Caco-2 (cell line): ENCODE data around the gene P2RX3. TPM values are rescaled to one million over a fixed set of nuclear protein-coding genes. Genes with fewer than 3 reads are reported as not detected.

ENCODE experiments used
- BruUV-seq: library from RNA; stranded (reverse); fragments of 400-500 nt; replicated peaks from 2 replicates; lab custom pipeline; 2021; lab: Mats Ljungman, UMichigan
- CTCF ChIA-PET: fragments of 300-600 bp; sonication (Branson Sonifier 250); formaldehyde crosslinking; loops from one replicate; lab custom pipeline; 2022; ENCODE audit warnings: antibody characterized with exemption; lab: Charles Lee
- POLR2A ChIA-PET: fragments of 300-600 bp; sonication (Branson Sonifier 250); formaldehyde crosslinking; loops from one replicate; lab custom pipeline; 2022; ENCODE audit warnings: antibody characterized with exemption; lab: Charles Lee
- DNase-seq, 2 experiments: peaks; one replicate each; pipeline versions ENCODE4 v3.0.0 to v3.0.0-alpha.2; 2020 to 2022
- H3K27me3 ChIP-seq: replicated peaks from 2 replicates; pipeline ENCODE4 v1.6.0; 2011; ENCODE audit warnings: low read length; ENCODE audit not compliant: control insufficient read depth, insufficient read depth
- H3K36me3 ChIP-seq: 2 replicates; pipeline ENCODE4 v1.5.1; 2011; ENCODE audit warnings: low read length; ENCODE audit not compliant: control insufficient read depth, insufficient read depth
- H3K4me1 ChIP-seq: fragments of 250-450 bp; sonication (Bioruptor Pico); 2 replicates; pipeline ENCODE4 v1.5.1; 2020; ENCODE audit warnings: mild to moderate bottlenecking
- H3K4me3 ChIP-seq: 2 replicates; pipeline ENCODE4 v1.5.1; 2011; ENCODE audit warnings: low read depth, mild to moderate bottlenecking, control low read depth, low read length
- H3K9me3 ChIP-seq: fragments of 250-450 bp; sonication (Bioruptor Pico); 2 replicates; pipeline ENCODE4 v1.5.1; 2020; ENCODE audit warnings: mild to moderate bottlenecking, moderate library complexity
- H3K27ac Mint-ChIP-seq: one replicate; pipeline ENCODE4 v1.8.0; 2022; ENCODE audit warnings: mixed read lengths; ENCODE audit not compliant: unreplicated experiment
- H3K27me3 Mint-ChIP-seq: one replicate; pipeline ENCODE4 v1.8.0; 2022; ENCODE audit warnings: mixed read lengths; ENCODE audit not compliant: insufficient read depth, unreplicated experiment
- H3K36me3 Mint-ChIP-seq: one replicate; pipeline ENCODE4 v1.8.0; 2022; ENCODE audit warnings: mild to moderate bottlenecking, mixed read lengths; ENCODE audit not compliant: insufficient read depth, unreplicated experiment
- H3K4me1 Mint-ChIP-seq: one replicate; pipeline ENCODE4 v1.8.0; 2022; ENCODE audit warnings: low read depth, mixed read lengths; ENCODE audit not compliant: unreplicated experiment
- H3K4me3 Mint-ChIP-seq: one replicate; pipeline ENCODE4 v1.8.0; 2022; ENCODE audit warnings: mild to moderate bottlenecking, moderate library complexity, mixed read lengths; ENCODE audit not compliant: unreplicated experiment
- H3K9me3 Mint-ChIP-seq: one replicate; pipeline ENCODE4 v1.8.0; 2022; ENCODE audit warnings: mixed read lengths; ENCODE audit not compliant: unreplicated experiment
- intact Hi-C: fragments of 100-400 bp; cut with micrococcal nuclease; formaldehyde crosslinking; loops from one replicate; pipeline ENCODE4 v1.10.0; 2022; ENCODE audit not compliant: unreplicated experiment
- total RNA-seq: library from RNA; stranded (reverse); gene quantifications from 2 replicates; pipeline ENCODE4 v1.2.3, GENCODE V29; 2022
- TF ChIP-seq, protein P1 (sequence below), 2 experiments: fragments of 200-600 bp in 1 of 2; IDR thresholded peaks; 1 replicate in 1 of 2; 2 replicates in 1 of 2; pipeline versions ENCODE4 v1.5.1 to v1.8.0; 2011 to 2022; ENCODE audit warnings: antibody characterized with exemption in 1 of 2, control low read depth in 1 of 2, inconsistent platforms in 1 of 2, low read depth in 1 of 2, low read length in 1 of 2, mild to moderate bottlenecking in 1 of 2, moderate library complexity in 1 of 2; ENCODE audit not compliant: insufficient read depth in 1 of 2, severe bottlenecking in 1 of 2, unreplicated experiment in 1 of 2

P2RX3 gene
- total RNA-seq, 1 experiment from 2014 or later, result not detected

DNA sequence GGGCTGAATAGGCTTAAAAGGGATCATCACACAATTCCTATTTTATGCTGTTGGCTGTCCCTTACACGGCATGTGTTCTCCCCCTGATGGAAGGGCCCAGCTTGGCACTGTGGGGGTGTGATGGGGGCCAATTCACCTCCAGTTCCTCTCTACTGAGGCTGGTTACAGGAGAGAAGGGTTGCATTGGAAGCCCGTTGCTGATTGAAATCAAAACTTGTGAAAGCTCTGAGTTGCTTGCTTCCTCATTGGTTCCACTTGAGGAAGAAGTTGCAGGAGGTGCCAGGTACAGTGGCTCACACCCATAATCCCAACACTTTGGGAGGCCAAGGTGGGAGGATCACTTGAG, 65.6 kb downstream of the P2RX3 start:
- Histone ChIP-seq H3K4me3 (no peak overlapping the region), H3K27me3 (no peaks in the 10 kb centered on the region), H3K36me3 (no peaks in the 10 kb centered on the region), H3K9me3 (no peaks in the 10 kb centered on the region), H3K4me1 (peaks cover 22% of the 10 kb centered on the region)
- ChIA-PET CTCF (no interaction called here), POLR2A (no interaction called here)
- H3K36me3 Mint-ChIP-seq, result no peaks in the 10 kb centered on the region
- no peak for DNase-seq
- H3K27me3 Mint-ChIP-seq, result no peaks in the 10 kb centered on the region
- no peaks in the 10 kb centered on the region for H3K9me3 Mint-ChIP-seq
- BruUV-seq, result no TSS peak
- no peak overlapping the region for H3K4me3 Mint-ChIP-seq
- TF ChIP-seq, protein P1, sequence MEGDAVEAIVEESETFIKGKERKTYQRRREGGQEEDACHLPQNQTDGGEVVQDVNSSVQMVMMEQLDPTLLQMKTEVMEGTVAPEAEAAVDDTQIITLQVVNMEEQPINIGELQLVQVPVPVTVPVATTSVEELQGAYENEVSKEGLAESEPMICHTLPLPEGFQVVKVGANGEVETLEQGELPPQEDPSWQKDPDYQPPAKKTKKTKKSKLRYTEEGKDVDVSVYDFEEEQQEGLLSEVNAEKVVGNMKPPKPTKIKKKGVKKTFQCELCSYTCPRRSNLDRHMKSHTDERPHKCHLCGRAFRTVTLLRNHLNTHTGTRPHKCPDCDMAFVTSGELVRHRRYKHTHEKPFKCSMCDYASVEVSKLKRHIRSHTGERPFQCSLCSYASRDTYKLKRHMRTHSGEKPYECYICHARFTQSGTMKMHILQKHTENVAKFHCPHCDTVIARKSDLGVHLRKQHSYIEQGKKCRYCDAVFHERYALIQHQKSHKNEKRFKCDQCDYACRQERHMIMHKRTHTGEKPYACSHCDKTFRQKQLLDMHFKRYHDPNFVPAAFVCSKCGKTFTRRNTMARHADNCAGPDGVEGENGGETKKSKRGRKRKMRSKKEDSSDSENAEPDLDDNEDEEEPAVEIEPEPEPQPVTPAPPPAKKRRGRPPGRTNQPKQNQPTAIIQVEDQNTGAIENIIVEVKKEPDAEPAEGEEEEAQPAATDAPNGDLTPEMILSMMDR (IDR thresholded peaks at IDR 0.05; ENCODE audit: insufficient read depth in 1 of 2, low read depth in 1 of 2, low read length in 1 of 2, severe bottlenecking in 1 of 2, unreplicated experiment in 1 of 2), result no peak
- H3K4me1 Mint-ChIP-seq, result no peaks in the 10 kb centered on the region
- no peak overlapping the region for H3K27ac Mint-ChIP-seq
- intact Hi-C loops, result loop anchor here (2.0 to 5.0 kb wide), 3 partner anchors 19 to 56 kb away; no protein-coding TSS in a partner anchor

DNA sequence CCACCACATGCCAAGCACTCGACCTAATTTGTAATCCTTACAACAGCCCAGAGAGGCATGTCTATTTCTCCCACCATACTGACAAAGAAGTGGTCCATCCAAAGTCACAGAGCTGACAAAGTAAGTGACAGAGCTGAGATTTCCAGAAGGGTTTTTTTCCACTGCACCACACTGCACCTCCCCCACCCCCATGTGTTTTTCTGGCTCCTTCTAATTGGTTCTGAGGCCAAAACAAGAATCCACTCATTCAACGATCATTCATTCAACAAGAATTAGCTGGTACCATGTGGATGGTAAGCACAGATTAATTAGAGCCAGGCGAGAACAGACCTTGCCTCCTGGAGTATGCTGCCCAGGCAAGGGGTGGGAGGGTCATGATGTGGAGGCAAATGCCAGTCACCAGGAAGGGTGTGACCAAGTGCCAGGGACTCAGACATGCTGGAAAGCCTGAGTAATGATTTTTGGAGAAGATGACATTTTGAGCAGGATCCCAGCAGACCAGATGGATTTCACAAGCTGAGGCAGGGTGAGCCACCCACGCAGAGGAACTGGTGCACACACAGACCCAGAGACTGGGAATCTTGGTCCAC, 67.2 kb downstream of the P2RX3 start:
- BruUV-seq, result no TSS peak
- H3K4me3 Mint-ChIP-seq, result no peak overlapping the region
- H3K4me3 ChIP-seq, result no peak overlapping the region
- CTCF ChIA-PET, result no interaction called here
- no peaks in the 10 kb centered on the region for H3K27me3 ChIP-seq
- H3K4me1 Mint-ChIP-seq, result no peaks in the 10 kb centered on the region
- intact Hi-C loops, result loop anchor here (2.0 kb wide), 1 partner anchor 21 kb away; no protein-coding TSS in a partner anchor
- TF ChIP-seq, protein P1 (IDR thresholded peaks at IDR 0.05; ENCODE audit: insufficient read depth in 1 of 2, low read depth in 1 of 2, low read length in 1 of 2, severe bottlenecking in 1 of 2, unreplicated experiment in 1 of 2), result no peak
- H3K27ac Mint-ChIP-seq, result no peak overlapping the region
- POLR2A ChIA-PET, result no interaction called here
- no peaks in the 10 kb centered on the region for H3K36me3 Mint-ChIP-seq
- H3K4me1 ChIP-seq, result peaks cover 13% of the 10 kb centered on the region
- no peaks in the 10 kb centered on the region for H3K9me3 ChIP-seq
- no peaks in the 10 kb centered on the region for H3K27me3 Mint-ChIP-seq
- no peaks in the 10 kb centered on the region for H3K36me3 ChIP-seq
- no peak for DNase-seq
- H3K9me3 Mint-ChIP-seq, result no peaks in the 10 kb centered on the region

DNA sequence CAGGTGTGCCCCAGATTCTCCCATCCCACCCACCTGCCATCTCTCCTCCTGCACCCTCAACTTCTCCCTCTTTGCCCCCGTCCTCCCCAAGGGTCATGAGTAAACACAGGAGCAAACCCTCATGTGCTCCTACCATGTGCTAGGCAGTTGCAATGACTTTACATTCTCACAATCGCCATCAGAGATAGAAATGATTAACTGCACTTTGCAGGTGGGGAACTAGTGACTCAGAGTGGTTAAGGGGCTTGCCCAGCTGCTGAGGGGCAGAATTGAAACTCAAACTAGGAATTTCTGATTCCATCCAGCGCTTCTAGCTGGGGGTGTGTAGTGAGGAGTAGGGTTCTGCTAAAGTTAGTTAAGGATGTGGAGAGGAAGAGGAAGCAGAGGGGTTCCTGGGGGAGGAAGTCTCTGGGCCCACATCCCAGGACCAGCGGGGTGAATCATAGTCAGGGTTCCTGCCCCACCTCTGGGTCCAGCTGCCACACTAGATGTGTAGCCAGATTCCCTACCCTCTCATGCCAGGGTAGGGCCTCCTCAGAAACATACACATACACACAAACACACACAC, 68.3 kb downstream of the P2RX3 start:
- Histone ChIP-seq H3K36me3 (no peaks in the 10 kb centered on the region), H3K4me3 (no peak overlapping the region), H3K4me1 (peaks cover 8% of the 10 kb centered on the region; the same call in 1 of the 2 replicates), H3K9me3 (no peaks in the 10 kb centered on the region), H3K27me3 (no peaks in the 10 kb centered on the region)
- ChIA-PET POLR2A (no interaction called here), CTCF (no interaction called here)
- H3K36me3 Mint-ChIP-seq, result no peaks in the 10 kb centered on the region
- TF ChIP-seq, protein P1 (IDR thresholded peaks at IDR 0.05; ENCODE audit: insufficient read depth in 1 of 2, low read depth in 1 of 2, low read length in 1 of 2, severe bottlenecking in 1 of 2, unreplicated experiment in 1 of 2), result no peak
- intact Hi-C loops, result no loop called here
- no peaks in the 10 kb centered on the region for H3K9me3 Mint-ChIP-seq
- no peak overlapping the region for H3K27ac Mint-ChIP-seq
- H3K4me3 Mint-ChIP-seq, result no peak overlapping the region
- no TSS peak for BruUV-seq
- DNase-seq, result no peak
- no peaks in the 10 kb centered on the region for H3K4me1 Mint-ChIP-seq
- H3K27me3 Mint-ChIP-seq, result no peaks in the 10 kb centered on the region
